NB4 (cell line): Measurements from ENCODE around the gene TMUB1.

Source experiments
- DNase-seq: peaks from one replicate; pipeline ENCODE4 v3.0.0; 2010; ENCODE audit warnings: low read depth
- H3K4me3 ChIP-seq: one replicate; pipeline ENCODE4 v1.5.1; 2011; ENCODE audit warnings: mild to moderate bottlenecking, low read depth, low read length, moderate library complexity
- MYC ChIP-seq: IDR thresholded peaks from 2 replicates; pipeline ENCODE4 v1.6.1; 2011; ENCODE audit warnings: low read depth, low read length
- POLR2A ChIP-seq: IDR thresholded peaks from 2 replicates; pipeline ENCODE4 v1.6.1; 2011; ENCODE audit warnings: mild to moderate bottlenecking; ENCODE audit not compliant: insufficient read length; ENCODE audit errors: extremely low read depth
- TF ChIP-seq, protein P1 (sequence below): IDR thresholded peaks from one replicate; pipeline ENCODE4 v1.5.1; 2012; ENCODE audit warnings: low read depth, low read length
- TF ChIP-seq, protein P2 (sequence below): IDR thresholded peaks from 2 replicates; pipeline ENCODE4 v1.6.1; 2011; ENCODE audit warnings: low read depth, low read length

Gene TMUB1

DNA sequence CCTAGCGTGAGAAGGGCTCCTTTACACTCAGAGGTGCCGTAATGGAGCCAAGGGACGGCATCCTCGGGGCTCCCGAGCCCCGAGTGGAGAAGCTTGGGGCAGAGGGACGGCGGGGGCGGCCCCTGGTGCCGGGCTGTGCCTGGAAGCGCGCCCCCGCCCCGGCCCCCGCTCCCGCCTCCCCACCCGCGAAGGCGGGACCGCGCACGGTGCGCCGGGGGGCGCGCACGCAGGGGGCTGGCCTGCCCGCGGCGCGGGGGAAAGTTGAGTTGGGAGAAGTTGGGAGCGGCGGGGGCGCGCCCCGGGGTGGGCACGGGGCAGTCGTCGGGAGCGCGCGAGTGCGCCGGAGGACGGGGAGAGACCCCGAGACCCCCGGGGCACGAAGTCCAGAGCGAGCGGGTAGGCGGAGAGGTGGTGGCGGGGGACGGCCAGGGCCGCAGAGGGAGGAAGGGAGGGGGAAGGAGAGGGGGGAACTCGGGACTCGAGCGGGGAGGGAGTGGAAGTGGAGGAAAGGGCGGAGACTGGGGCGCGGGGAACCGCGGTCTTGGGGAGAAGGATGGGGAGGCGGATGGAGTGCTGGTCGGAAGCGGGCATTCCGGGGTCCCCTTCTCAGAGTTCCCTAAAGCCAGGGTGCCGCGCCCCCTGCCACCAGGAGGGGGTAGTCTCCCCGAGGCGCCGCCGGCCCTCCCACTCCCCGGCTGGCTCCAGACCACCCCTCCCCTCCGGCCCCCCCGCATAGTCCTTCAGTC is 23.8 kb downstream of the TMUB1 start, which contains the start of gene SLC4A2:
TSS of gene SLC4A2 (plus strand) at position 223 of the 746 bp plus-strand sequence. CDS start 2,399 bp downstream, outside the sequence.
- TF ChIP-seq, protein P1, sequence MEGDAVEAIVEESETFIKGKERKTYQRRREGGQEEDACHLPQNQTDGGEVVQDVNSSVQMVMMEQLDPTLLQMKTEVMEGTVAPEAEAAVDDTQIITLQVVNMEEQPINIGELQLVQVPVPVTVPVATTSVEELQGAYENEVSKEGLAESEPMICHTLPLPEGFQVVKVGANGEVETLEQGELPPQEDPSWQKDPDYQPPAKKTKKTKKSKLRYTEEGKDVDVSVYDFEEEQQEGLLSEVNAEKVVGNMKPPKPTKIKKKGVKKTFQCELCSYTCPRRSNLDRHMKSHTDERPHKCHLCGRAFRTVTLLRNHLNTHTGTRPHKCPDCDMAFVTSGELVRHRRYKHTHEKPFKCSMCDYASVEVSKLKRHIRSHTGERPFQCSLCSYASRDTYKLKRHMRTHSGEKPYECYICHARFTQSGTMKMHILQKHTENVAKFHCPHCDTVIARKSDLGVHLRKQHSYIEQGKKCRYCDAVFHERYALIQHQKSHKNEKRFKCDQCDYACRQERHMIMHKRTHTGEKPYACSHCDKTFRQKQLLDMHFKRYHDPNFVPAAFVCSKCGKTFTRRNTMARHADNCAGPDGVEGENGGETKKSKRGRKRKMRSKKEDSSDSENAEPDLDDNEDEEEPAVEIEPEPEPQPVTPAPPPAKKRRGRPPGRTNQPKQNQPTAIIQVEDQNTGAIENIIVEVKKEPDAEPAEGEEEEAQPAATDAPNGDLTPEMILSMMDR, result peak; percentile 57
- TF ChIP-seq MYC, result no peak
- TF ChIP-seq, protein P2, sequence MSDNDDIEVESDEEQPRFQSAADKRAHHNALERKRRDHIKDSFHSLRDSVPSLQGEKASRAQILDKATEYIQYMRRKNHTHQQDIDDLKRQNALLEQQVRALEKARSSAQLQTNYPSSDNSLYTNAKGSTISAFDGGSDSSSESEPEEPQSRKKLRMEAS, result 0 out of 2 replicates have a peak, but pooled peaks have one; percentile 16
- peak; percentile 55 for TF ChIP-seq POLR2A
- peak; percentile 81 for DNase-seq
- peak within 1 kb of the TSS; percentile 89 for H3K4me3 ChIP-seq

DNA sequence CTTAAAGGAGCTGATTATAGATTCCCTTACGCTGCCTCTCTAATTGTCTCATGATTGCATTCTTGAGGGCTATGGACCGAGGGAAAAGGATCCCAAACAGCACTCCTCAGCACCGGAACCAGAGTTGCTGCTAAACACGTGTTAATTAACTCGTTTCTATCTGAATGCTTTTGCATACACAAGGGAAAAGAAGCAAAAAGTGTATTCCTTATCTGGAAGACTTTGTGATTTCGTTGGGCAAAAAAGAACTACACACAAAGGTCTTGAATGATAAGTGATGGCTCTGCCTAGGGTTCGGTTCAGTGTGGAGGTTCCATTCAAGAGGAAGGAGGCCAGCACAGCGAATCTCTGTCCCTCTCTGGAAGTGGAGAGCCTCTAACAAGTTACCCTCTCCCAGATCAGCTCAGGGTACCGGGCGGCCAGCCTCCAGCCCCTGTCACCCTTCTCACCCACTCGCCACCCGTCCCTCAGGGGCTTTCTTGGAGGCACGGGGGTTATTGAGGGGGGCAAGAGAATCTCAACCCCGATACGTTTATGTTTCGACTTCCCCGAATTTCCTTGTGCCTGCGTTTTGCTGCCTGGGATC is 24.4 kb downstream of the TMUB1 start:
- peak overlapping the region; percentile 89 for H3K4me3 ChIP-seq
- peak; percentile 48 for DNase-seq
- no peak for TF ChIP-seq POLR2A
- TF ChIP-seq, protein P1, result no peak
- TF ChIP-seq, protein P2, result no peak
- TF ChIP-seq MYC, result no peak

DNA sequence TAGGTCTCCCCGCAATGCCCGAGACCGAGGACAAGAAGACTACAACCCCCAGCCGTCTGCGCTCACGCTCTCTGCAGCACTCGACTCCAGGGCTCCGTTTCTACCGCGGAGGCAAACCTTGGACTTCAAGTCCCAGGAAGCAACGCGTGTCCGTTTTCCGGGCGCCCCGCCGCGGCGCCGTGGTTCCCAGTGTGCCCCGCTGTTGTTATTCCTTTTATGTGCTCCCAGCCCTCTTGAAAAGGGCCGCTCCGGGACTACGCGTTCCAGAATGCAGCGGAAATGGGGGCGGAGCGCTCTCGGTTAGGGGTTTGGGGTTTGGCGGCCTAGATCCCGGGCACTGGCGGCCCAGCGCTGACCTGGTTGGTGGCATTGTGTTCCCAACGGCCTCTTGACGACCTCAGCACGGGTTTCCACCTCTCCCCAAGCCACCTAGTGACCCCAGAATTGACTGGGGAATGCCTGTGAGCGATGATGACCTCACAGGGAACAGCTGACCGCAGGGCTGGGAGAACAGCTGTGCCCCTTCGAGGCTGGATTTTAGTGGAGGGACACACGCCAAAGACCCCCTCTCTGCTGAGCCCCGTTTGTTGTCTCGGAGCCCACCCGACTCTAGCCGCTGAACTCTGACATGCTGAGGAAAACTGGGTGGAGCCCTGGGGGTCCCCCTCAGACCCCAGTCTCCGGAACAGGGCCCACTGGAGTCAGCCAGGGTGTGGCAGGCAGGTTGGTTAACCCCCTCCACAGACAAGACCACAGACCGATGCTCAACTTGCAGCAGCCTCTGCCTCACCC is 25.1 kb downstream of the TMUB1 start:
- peak overlapping the region; percentile 89 for H3K4me3 ChIP-seq
- DNase-seq, result peak; percentile 100
- peak; percentile 57 for TF ChIP-seq MYC
- TF ChIP-seq, protein P2, result peak; percentile 38
- TF ChIP-seq, protein P1, result no peak
- no peak for TF ChIP-seq POLR2A

DNA sequence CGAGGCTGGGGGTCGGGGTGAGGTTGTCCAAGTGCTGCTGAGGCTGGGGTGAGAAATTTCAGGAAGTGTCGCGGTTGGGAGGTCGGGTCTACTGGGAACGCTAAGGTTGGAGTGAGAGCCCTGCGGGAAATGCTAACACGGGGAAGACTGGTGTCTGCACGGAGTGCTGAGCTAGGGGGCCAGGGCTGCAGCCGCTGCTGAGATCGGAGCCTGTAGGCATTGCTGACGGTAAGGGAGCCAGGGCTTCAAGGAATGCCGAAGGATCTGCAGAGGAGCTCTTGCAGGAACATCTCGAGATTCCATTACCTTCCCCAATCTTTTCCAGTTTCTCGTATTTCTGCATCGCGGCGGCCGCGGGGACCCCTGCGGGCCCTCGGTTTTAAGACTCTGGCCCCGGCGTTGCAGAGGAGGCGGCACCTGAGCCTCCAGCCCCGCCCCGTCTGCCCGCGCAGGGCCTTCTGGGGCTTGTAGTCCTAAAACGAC is 25.7 kb downstream of the TMUB1 start, which contains the start of gene CDK5:
TSS of gene CDK5 (minus strand) at position 392 of the 483 bp plus-strand sequence. CDS start at position 343, 49 bp downstream.
- H3K4me3 ChIP-seq, result peak within 1 kb of the TSS; percentile 89

More for the DNA sequence above, 25.7 kb downstream of the TMUB1 start, which contains the start of gene CDK5:
- peak; percentile 70 for DNase-seq
- TF ChIP-seq POLR2A (no peak), MYC (no peak)
- TF ChIP-seq, protein P1, result no peak
- TF ChIP-seq, protein P2, result no peak
